ENCODE results near the gene ZNF326. TPM values are rescaled to one million over a fixed set of nuclear protein-coding genes. Genes with fewer than 3 reads are reported as not detected.
"Not testable (repeated sequence)": the region's sequence is repeated elsewhere in the genome, so short reads cannot be mapped to it uniquely, and the experiment has no call there.

ZNF326 gene
- total and polyA plus RNA-seq, 2 donors (not counting 1 experiment from before 2014, with no cell fraction given), result 8.1 to 10.8 TPM

- no peak for DNase-seq (ENCODE audit: low read depth in 2 of 2)
- no peaks in the 10 kb centered on the region for H3K9me3 ChIP-seq (ENCODE audit: control insufficient read depth, insufficient read depth, low read depth, low read length)
- H3K4me1 ChIP-seq (ENCODE audit: control insufficient read depth, extremely low read depth, insufficient read depth, low read length), result peaks cover 5% of the 10 kb centered on the region
- TF ChIP-seq EZH2 (IDR thresholded peaks at IDR 0.05; ENCODE audit: low read length, missing control alignments), result no peak
- no peak for TF ChIP-seq CTCF (conservative IDR thresholded peaks at IDR 0.05 in 1 of 2, IDR thresholded peaks at IDR 0.05 in 1 of 2; ENCODE audit: low read depth in 1 of 2, low read length in 2 of 2)
- no peak overlapping the region for H3K4me3 ChIP-seq (replicated peaks in 1 of 4; ENCODE audit: control extremely low read depth in 1 of 4, insufficient read depth in 1 of 4, low read depth in 3 of 4, low read length in 4 of 4)
- no peaks in the 10 kb centered on the region for H3K79me2 ChIP-seq (ENCODE audit: control insufficient read depth, insufficient read depth, low read length)
- no peaks in the 10 kb centered on the region for H3K36me3 ChIP-seq (ENCODE audit: control insufficient read depth, insufficient read depth, low read length)
- no peak overlapping the region for H3K27ac ChIP-seq (ENCODE audit: insufficient read depth, low read length)
- H2AFZ ChIP-seq (ENCODE audit: low read length), result no peak overlapping the region
- no peak overlapping the region for H3K4me2 ChIP-seq (ENCODE audit: extremely low read depth, insufficient read depth, low read length)
- no peak overlapping the region for H3K9ac ChIP-seq (ENCODE audit: insufficient read depth, low read length)
- H3K27me3 ChIP-seq (ENCODE audit: control insufficient read depth, insufficient read depth, low read length), result no peaks in the 10 kb centered on the region
- H4K20me1 ChIP-seq (ENCODE audit: control insufficient read depth, extremely low read depth, insufficient read depth, low read length), result no peaks in the 10 kb centered on the region
Measured at GRCh38 chr1:89980605-89981004, 14.3 kb upstream of the ZNF326 start.

- H2AFZ ChIP-seq (ENCODE audit: low read length); H3K9ac ChIP-seq (ENCODE audit: insufficient read depth, low read length); H3K4me2 ChIP-seq (ENCODE audit: extremely low read depth, insufficient read depth, low read length); H3K36me3 ChIP-seq (ENCODE audit: control insufficient read depth, insufficient read depth, low read length); H3K9me3 ChIP-seq (ENCODE audit: control insufficient read depth, insufficient read depth, low read depth, low read length); H3K79me2 ChIP-seq (ENCODE audit: control insufficient read depth, insufficient read depth, low read length); H3K4me3 ChIP-seq (replicated peaks in 1 of 4; ENCODE audit: control extremely low read depth in 1 of 4, insufficient read depth in 1 of 4, low read depth in 3 of 4, low read length in 4 of 4); H4K20me1 ChIP-seq (ENCODE audit: control insufficient read depth, extremely low read depth, insufficient read depth, low read length); H3K27ac ChIP-seq (ENCODE audit: insufficient read depth, low read length); DNase-seq (ENCODE audit: low read depth in 2 of 2); H3K4me1 ChIP-seq (ENCODE audit: control insufficient read depth, extremely low read depth, insufficient read depth, low read length); H3K27me3 ChIP-seq (ENCODE audit: control insufficient read depth, insufficient read depth, low read length): not testable (repeated sequence)
Measured at GRCh38 chr1:89982846-89983245, 12.1 kb upstream of the ZNF326 start.

GRCh38 chr1:89984564-89985116 is 10.3 kb upstream of the ZNF326 start:
- H4K20me1 ChIP-seq (ENCODE audit: control insufficient read depth, extremely low read depth, insufficient read depth, low read length); H3K4me2 ChIP-seq (ENCODE audit: extremely low read depth, insufficient read depth, low read length); H3K36me3 ChIP-seq (ENCODE audit: control insufficient read depth, insufficient read depth, low read length); DNase-seq (ENCODE audit: low read depth in 2 of 2); H3K9ac ChIP-seq (ENCODE audit: insufficient read depth, low read length); H3K4me3 ChIP-seq (replicated peaks in 1 of 4; ENCODE audit: control extremely low read depth in 1 of 4, insufficient read depth in 1 of 4, low read depth in 3 of 4, low read length in 4 of 4); H2AFZ ChIP-seq (ENCODE audit: low read length); H3K27ac ChIP-seq (ENCODE audit: insufficient read depth, low read length); H3K9me3 ChIP-seq (ENCODE audit: control insufficient read depth, insufficient read depth, low read depth, low read length); H3K27me3 ChIP-seq (ENCODE audit: control insufficient read depth, insufficient read depth, low read length); H3K79me2 ChIP-seq (ENCODE audit: control insufficient read depth, insufficient read depth, low read length); H3K4me1 ChIP-seq (ENCODE audit: control insufficient read depth, extremely low read depth, insufficient read depth, low read length): not testable (repeated sequence)

DNA sequence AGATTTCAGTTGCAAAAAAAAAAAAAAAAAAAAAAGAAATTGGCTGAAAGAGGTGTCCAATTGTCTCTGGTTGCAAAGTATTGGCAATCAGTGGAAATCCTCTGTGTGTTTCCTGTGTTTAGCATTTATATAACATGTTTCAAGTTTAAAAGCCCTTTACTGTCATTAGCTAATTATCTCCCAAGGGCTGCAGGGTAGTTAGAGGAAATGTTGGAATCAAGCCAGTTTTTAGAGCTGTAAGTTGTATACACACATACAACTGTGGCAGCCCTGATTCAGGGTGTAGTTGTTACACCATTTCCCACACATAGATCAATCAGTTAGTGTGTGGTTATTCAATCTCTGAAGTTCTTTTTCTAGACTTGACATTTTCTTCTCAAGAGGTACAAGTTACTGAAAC is 8.9 kb upstream of the ZNF326 start:
- H3K4me1 ChIP-seq (ENCODE audit: control insufficient read depth, extremely low read depth, insufficient read depth, low read length), result no peaks in the 10 kb centered on the region
- H2AFZ ChIP-seq (ENCODE audit: low read length), result no peak overlapping the region
- TF ChIP-seq EZH2 (IDR thresholded peaks at IDR 0.05; ENCODE audit: low read length, missing control alignments), result no peak
- no peak for DNase-seq (ENCODE audit: low read depth in 2 of 2)
- H3K9me3 ChIP-seq (ENCODE audit: control insufficient read depth, insufficient read depth, low read depth, low read length), result no peaks in the 10 kb centered on the region
- no peak overlapping the region for H3K4me3 ChIP-seq (replicated peaks in 1 of 4; ENCODE audit: control extremely low read depth in 1 of 4, insufficient read depth in 1 of 4, low read depth in 3 of 4, low read length in 4 of 4)
- no peaks in the 10 kb centered on the region for H4K20me1 ChIP-seq (ENCODE audit: control insufficient read depth, extremely low read depth, insufficient read depth, low read length)
- no peak overlapping the region for H3K27ac ChIP-seq (ENCODE audit: insufficient read depth, low read length)
- H3K4me2 ChIP-seq (ENCODE audit: extremely low read depth, insufficient read depth, low read length), result no peak overlapping the region
- no peaks in the 10 kb centered on the region for H3K79me2 ChIP-seq (ENCODE audit: control insufficient read depth, insufficient read depth, low read length)
- no peak overlapping the region for H3K9ac ChIP-seq (ENCODE audit: insufficient read depth, low read length)
- no peaks in the 10 kb centered on the region for H3K36me3 ChIP-seq (ENCODE audit: control insufficient read depth, insufficient read depth, low read length)
- no peaks in the 10 kb centered on the region for H3K27me3 ChIP-seq (ENCODE audit: control insufficient read depth, insufficient read depth, low read length)

Data from fibroblast of lung (primary cell).